ENCODE data around the gene DEF6. TPM values are rescaled to one million over a fixed set of nuclear protein-coding genes. Genes with fewer than 3 reads are reported as not detected.

Gene DEF6, protein sequence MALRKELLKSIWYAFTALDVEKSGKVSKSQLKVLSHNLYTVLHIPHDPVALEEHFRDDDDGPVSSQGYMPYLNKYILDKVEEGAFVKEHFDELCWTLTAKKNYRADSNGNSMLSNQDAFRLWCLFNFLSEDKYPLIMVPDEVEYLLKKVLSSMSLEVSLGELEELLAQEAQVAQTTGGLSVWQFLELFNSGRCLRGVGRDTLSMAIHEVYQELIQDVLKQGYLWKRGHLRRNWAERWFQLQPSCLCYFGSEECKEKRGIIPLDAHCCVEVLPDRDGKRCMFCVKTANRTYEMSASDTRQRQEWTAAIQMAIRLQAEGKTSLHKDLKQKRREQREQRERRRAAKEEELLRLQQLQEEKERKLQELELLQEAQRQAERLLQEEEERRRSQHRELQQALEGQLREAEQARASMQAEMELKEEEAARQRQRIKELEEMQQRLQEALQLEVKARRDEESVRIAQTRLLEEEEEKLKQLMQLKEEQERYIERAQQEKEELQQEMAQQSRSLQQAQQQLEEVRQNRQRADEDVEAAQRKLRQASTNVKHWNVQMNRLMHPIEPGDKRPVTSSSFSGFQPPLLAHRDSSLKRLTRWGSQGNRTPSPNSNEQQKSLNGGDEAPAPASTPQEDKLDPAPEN
- total RNA-seq = 100 to 1,000 TPM; 103 TPM

DNA sequence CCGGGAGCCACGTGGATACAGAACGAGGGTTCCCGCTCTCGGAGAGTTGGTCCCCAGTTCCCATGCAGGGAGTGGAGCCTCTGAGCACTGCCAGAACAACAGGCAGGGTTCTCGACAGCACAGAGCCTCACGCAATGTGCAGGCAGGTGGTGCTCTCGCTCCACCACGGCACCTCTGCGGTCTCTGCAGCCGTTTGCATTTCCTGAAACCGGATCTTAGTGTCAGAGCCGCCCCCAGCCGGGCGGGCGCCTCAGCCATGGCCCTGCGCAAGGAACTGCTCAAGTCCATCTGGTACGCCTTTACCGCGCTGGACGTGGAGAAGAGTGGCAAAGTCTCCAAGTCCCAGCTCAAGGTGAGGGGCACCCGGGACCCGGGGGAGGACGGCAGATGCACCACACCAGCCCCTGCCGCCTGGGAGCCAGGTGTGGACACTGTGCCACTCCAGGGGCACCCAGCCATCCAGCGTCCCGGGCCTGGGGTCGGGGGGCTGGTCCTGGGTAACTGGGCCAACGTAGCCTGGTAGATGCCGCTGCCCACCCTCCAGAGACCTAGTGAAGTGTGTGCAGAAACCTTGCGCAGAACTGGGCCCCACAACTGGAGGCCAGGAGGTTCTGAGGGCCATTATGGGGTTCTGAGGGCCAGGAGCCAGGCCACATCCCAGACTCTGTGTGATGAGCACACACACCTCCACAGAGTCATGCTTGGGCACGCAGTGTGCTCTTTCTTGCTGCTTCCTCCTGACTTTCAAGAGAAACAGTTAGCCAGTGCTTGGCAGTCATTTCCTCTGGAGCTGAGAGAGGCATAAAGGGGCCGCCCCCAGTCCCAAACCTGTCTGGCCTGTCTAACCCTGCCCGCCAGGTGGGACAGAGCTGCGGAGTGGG lies at the start of gene DEF6:
Gene DEF6 (plus strand): TSS at position 218 of the 881 bp plus-strand sequence. CDS start 39 bp downstream, at position 257.
- peak within 1 kb of the TSS; percentile 86 for H3K4me3 Mint-ChIP-seq
- ChIA-PET POLR2A (interaction anchor here (0.6 to 1.8 kb wide), 12 partner anchors 16 to 174 kb away, joined by 3 to 7 read pairs (median 4); partner anchors contain the start of genes FANCE and ZNF76), CTCF (interaction anchor here (0.7 to 11.0 kb wide), 19 partner anchors 10 to 439 kb away, joined by 3 to 232 read pairs (median 6); partner anchors contain the start of genes ARMC12, FANCE, PPARD and RPL10A)
- H3K27me3 Mint-ChIP-seq = no peaks in the 10 kb centered on the region
- peak; percentile 95 for DNase-seq
- H3K36me3 Mint-ChIP-seq = peaks cover 15% of the 10 kb centered on the region
- H3K9me3 Mint-ChIP-seq = no peaks in the 10 kb centered on the region
- peaks cover 45% of the 10 kb centered on the region for H3K4me1 Mint-ChIP-seq (ENCODE audit: low read depth)
- H3K27ac Mint-ChIP-seq = peak within 1 kb of the TSS; percentile 96
- intact Hi-C loops (cut with micrococcal nuclease) = loop anchor here (1.0 to 2.0 kb wide), 5 partner anchors 15 to 170 kb away; partner anchors contain the start of genes PPARD and RPL10A

DNA sequence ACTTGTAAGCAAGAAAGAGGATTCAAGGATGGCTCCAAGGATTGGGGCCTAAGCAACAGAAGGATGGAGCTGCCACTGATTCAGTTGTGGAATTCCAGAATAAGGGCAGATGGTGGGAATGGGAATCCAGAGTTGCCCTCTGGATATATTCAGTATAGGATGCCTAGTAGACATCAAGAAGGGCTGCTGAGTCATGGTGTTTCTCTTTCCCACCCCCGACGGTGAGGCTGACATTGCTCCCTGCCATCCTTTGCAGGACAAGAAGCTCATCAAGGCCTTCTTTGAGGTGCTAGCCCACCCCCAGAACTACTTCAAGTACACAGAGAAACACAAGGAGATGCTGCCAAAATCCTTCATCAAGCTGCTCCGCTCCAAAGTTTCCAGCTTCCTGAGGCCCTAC lies 49.3 kb upstream of the DEF6 start:
- H3K27me3 Mint-ChIP-seq = no peaks in the 10 kb centered on the region
- intact Hi-C loops (cut with micrococcal nuclease) = no loop called here
- ChIA-PET CTCF (interaction anchor here (1.2 kb wide), 1 partner anchor 8 kb away, joined by 5 read pairs; no protein-coding TSS in a partner anchor), POLR2A (interaction anchor here (0.9 to 1.4 kb wide), 2 partner anchors 9 to 10 kb away, joined by 5 to 6 read pairs; no protein-coding TSS in a partner anchor)
- peak overlapping the region; percentile 16 for H3K27ac Mint-ChIP-seq
- peaks cover 14% of the 10 kb centered on the region for H3K4me1 Mint-ChIP-seq (ENCODE audit: low read depth)
- H3K4me3 Mint-ChIP-seq = peak overlapping the region; percentile 4
- no peaks in the 10 kb centered on the region for H3K9me3 Mint-ChIP-seq
- no peaks in the 10 kb centered on the region for H3K36me3 Mint-ChIP-seq
- DNase-seq = peak; percentile 26

DNA sequence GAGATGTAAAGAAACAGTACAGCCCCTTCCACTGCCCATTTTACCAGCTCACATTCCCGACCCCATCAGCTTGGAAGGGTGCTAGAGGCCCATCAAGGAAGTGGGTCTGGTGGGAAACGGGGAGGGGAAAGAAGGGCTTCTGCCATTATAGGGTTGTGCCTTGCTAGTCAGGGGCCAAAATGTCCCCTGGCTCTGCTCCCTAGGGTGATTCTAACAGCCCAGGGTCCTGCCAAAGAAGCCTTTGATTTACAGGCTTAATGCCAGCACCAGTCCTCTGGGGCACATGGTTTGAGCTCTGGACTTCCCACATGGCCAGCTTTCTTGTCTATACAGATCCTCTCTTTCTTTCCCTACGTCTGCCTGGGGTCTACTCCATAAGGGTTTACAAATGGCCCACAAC lies 48.7 kb upstream of the DEF6 start:
- Mint-ChIP-seq H3K36me3 (no peaks in the 10 kb centered on the region), H3K27me3 (no peaks in the 10 kb centered on the region)

DNA sequence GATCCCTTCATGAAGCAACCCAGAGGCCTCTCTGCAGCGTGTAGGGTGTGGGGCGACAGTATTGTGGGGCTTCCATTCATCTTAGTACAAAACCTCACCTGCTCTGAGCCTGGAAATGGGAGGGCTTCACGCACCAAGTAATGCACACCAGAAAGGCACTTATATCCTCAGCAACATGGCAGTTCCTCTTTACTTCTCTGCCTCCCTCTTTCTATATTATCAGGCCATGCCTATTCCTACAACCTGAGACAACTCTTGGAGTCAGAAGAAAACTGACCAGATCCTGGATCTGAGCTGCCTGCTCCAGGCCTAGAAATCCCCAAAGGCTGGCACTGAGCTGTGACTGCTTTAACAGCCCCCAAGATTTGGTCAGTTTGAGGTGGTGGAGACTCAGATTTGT lies 45.7 kb upstream of the DEF6 start:
- no peaks in the 10 kb centered on the region for H3K9me3 Mint-ChIP-seq
- no peaks in the 10 kb centered on the region for H3K27me3 Mint-ChIP-seq
- ChIA-PET CTCF (interaction anchor here (1.0 to 1.2 kb wide), 2 partner anchors 11 to 12 kb away, joined by 3 read pairs; no protein-coding TSS in a partner anchor), POLR2A (no interaction called here)
- no peak overlapping the region for H3K27ac Mint-ChIP-seq
- peaks cover 14% of the 10 kb centered on the region for H3K4me1 Mint-ChIP-seq (ENCODE audit: low read depth)
- H3K36me3 Mint-ChIP-seq = no peaks in the 10 kb centered on the region
- H3K4me3 Mint-ChIP-seq = no peak overlapping the region
- intact Hi-C loops (cut with micrococcal nuclease) = no loop called here
- no peak for DNase-seq

More for the DNA sequence above, 48.7 kb upstream of the DEF6 start:
- Mint-ChIP-seq H3K4me3 (no peak overlapping the region), H3K4me1 (ENCODE audit: low read depth) (peaks cover 14% of the 10 kb centered on the region), H3K9me3 (no peaks in the 10 kb centered on the region), H3K27ac (no peak overlapping the region)
- DNase-seq = no peak
- intact Hi-C loops (cut with micrococcal nuclease) = no loop called here
- POLR2A ChIA-PET = interaction anchor here (0.9 to 1.4 kb wide), 2 partner anchors 8 to 10 kb away, joined by 5 to 6 read pairs; no protein-coding TSS in a partner anchor
- CTCF ChIA-PET = interaction anchor here (0.6 to 1.2 kb wide), 2 partner anchors 8 to 1085 kb away, joined by 3 to 5 read pairs; no protein-coding TSS in a partner anchor

DNA sequence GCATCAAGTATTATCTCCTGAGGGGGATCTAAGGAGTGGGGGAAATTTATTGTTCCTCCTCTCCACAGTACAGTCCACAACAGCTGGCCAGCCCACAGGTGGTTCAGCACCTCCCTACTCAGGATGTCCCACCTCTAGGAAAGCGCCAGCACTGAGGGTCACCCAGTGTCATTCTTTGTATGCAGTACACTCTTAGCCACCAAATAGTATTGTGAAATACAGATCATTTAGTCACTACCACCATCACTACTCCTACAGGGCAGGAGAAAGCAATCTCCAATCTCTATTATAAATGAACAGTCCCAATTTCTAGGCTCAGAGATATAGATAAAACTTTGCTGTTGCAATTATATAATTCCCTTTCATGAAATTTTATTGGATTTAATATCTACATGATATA lies 44.4 kb upstream of the DEF6 start:
- DNase-seq = no peak
- peaks cover 6% of the 10 kb centered on the region for H3K4me1 Mint-ChIP-seq (ENCODE audit: low read depth)
- H3K27ac Mint-ChIP-seq = no peak overlapping the region
- POLR2A ChIA-PET = no interaction called here
- intact Hi-C loops (cut with micrococcal nuclease) = no loop called here
- H3K9me3 Mint-ChIP-seq = no peaks in the 10 kb centered on the region
- CTCF ChIA-PET = interaction anchor here (0.8 kb wide), 1 partner anchor 1055 kb away, joined by 3 read pairs; no protein-coding TSS in a partner anchor
- no peaks in the 10 kb centered on the region for H3K36me3 Mint-ChIP-seq
- no peaks in the 10 kb centered on the region for H3K27me3 Mint-ChIP-seq
- no peak overlapping the region for H3K4me3 Mint-ChIP-seq

DNA sequence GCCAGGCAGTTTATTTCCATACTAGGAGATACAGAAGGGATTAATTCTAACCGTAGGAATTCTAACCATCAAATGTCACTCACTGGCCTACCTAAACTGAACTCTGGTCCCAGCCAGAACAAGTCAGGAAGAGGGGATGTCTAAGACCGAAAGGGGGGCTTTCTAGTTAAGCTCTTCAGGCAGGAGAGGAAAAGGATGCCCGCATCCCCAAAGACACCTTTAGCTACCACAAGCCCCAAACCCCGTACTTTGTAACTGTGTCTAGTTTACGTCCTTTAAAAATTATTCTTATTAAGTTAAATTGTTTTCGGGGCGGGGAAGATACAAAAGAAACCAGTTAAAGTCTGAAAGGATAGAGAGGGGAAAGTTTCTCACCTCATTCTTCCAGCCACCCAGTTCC lies 39.3 kb upstream of the DEF6 start:
- H3K4me3 Mint-ChIP-seq = peak overlapping the region; percentile 97
- no peaks in the 10 kb centered on the region for H3K27me3 Mint-ChIP-seq
- DNase-seq = no peak
- POLR2A ChIA-PET = interaction anchor here (0.9 to 1.3 kb wide), 3 partner anchors 10 to 43 kb away, joined by 4 to 5 read pairs (median 4); no protein-coding TSS in a partner anchor
- intact Hi-C loops (cut with micrococcal nuclease) = no loop called here
- H3K4me1 Mint-ChIP-seq (ENCODE audit: low read depth) = peaks cover 30% of the 10 kb centered on the region
- H3K27ac Mint-ChIP-seq = no peak overlapping the region
- no peaks in the 10 kb centered on the region for H3K9me3 Mint-ChIP-seq
- H3K36me3 Mint-ChIP-seq = no peaks in the 10 kb centered on the region
- CTCF ChIA-PET = interaction anchor here (0.8 to 5.7 kb wide), 9 partner anchors 8 to 370 kb away, joined by 3 to 55 read pairs (median 3); no protein-coding TSS in a partner anchor

DNA sequence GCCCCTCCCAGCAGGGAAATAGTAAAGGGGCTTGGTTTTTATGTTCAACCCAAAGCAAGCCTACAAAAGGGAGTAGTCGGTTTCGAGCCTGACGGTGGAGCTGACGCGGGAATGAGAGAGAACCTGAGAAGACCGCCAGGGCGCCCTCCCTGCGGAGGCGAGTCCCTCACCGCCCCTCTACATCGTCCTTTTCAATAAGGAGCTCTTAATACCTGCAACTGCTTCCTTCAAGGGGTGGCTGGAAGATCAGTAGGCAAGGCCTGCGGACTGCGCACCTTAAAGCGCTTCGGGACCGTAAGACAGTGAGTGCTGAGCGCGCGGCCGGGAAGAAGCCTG lies 38.8 kb upstream of the DEF6 start:
- Mint-ChIP-seq H3K27ac (peak overlapping the region; percentile 85), H3K4me3 (peak overlapping the region; percentile 97), H3K9me3 (no peaks in the 10 kb centered on the region), H3K27me3 (no peaks in the 10 kb centered on the region), H3K36me3 (no peaks in the 10 kb centered on the region), H3K4me1 (ENCODE audit: low read depth) (peaks cover 34% of the 10 kb centered on the region)
- no peak for DNase-seq
- ChIA-PET CTCF (interaction anchor here (0.8 to 5.7 kb wide), 10 partner anchors 8 to 371 kb away, joined by 3 to 55 read pairs (median 3); no protein-coding TSS in a partner anchor), POLR2A (interaction anchor here (0.9 to 1.3 kb wide), 4 partner anchors 10 to 42 kb away, joined by 4 to 5 read pairs (median 4); no protein-coding TSS in a partner anchor)
- intact Hi-C loops (cut with micrococcal nuclease) = no loop called here

DNA sequence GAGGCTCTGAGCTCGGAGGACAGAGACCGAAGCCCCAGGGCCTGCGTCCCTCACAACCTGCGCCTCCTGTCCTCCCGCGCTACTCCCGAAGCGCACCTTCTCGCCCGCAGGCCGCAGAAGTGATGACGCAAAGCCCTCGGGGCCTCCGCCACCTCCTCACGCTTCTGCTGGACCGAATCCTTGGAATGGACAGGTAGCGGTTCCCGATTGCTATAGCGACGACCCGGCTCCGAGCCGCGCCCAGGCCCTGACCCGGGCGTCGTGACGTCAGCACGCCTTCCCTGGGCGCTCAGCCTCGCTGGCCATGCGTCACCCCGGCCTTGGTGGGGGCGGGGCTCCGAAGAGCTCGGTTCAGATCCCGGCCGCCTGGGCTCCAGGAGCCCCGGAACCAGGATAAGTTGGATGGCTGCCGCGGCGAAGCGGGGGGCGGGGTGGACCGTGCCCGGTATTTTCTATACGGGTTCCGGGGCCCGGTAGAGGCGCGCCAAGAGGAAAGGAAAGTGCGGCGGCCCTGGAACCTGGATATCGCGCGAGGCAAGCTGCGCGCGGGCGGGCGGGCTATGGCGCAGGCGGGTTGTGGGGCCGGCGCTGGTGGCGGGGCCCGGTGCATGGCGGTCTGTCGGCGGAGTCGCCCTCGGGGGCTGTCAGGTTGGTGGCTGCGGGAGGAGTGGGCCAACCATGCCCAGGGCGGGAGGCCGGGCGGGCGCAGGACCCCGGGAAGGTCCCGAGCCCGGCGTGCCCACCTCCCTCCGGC lies 38.2 kb upstream of the DEF6 start, which contains the start of gene ZNF76:
Gene ZNF76 (plus strand): TSS at position 542 of the 754 bp plus-strand sequence. CDS start 21,417 bp downstream, outside the sequence.
- Mint-ChIP-seq H3K27ac (peak within 1 kb of the TSS; percentile 85), H3K4me3 (peak within 1 kb of the TSS; percentile 97), H3K9me3 (no peaks in the 10 kb centered on the region), H3K36me3 (no peaks in the 10 kb centered on the region), H3K27me3 (no peaks in the 10 kb centered on the region), H3K4me1 (ENCODE audit: low read depth) (peaks cover 39% of the 10 kb centered on the region)
- ChIA-PET POLR2A (interaction anchor here (0.7 to 1.3 kb wide), 5 partner anchors 9 to 42 kb away, joined by 3 to 5 read pairs (median 4); no protein-coding TSS in a partner anchor), CTCF (interaction anchor here (0.8 to 5.7 kb wide), 10 partner anchors 9 to 371 kb away, joined by 3 to 55 read pairs (median 3); no protein-coding TSS in a partner anchor)
- peak; percentile 92 for DNase-seq
- intact Hi-C loops (cut with micrococcal nuclease) = no loop called here

DNA sequence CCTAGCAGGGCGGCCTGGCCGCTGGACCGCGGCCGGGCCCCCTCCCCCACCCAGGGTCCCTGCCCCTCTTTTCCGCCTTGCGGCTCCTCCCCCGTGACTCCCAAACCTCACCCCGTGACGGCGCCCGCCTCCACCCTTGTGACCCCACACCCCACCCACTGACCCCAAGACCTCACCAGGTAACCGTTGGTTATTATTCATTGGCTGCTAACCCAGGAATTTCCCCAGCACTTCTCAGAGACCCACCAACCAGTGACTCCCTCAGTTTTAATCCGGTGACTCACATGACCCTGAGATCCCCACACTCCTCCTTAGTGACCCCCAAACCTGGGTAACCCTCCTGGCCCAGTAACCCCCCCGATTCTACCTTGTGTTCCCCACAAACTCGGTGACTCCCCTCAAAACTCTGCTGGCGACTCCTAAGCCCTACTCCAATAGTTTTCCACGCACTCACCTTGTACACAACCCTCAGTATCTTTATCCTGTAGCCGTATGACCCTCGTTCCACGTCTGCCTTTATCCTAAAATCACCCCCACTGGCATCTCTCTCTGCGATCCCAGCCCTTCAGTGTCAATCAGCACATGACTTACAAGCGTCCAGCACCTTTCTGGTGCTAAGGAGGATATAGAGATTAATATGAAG lies 37.5 kb upstream of the DEF6 start:
- Mint-ChIP-seq H3K27ac (peak overlapping the region; percentile 85), H3K4me1 (ENCODE audit: low read depth) (peaks cover 43% of the 10 kb centered on the region), H3K9me3 (no peaks in the 10 kb centered on the region), H3K27me3 (no peaks in the 10 kb centered on the region), H3K36me3 (no peaks in the 10 kb centered on the region), H3K4me3 (peak overlapping the region; percentile 97)
- intact Hi-C loops (cut with micrococcal nuclease) = no loop called here
- peak; percentile 82 for DNase-seq
- ChIA-PET CTCF (interaction anchor here (1.2 to 5.7 kb wide), 3 partner anchors 19 to 207 kb away, joined by 3 to 55 read pairs (median 8); no protein-coding TSS in a partner anchor), POLR2A (interaction anchor here (0.7 to 1.3 kb wide), 2 partner anchors 8 to 38 kb away, joined by 3 to 4 read pairs; no protein-coding TSS in a partner anchor)

Data from activated CD4-positive, alpha-beta memory T cell treated with anti-CD3 and anti-CD28 coated beads for 36 hours (primary cell).